Left forelimb (tissue), 1 donor: ENCODE measurements around the gene CCDC167.

Source experiments
- DNase-seq: peaks from one replicate; pipeline ENCODE4 v3.0.0-alpha.2; 2018; ENCODE audit warnings: low spot score

The CCDC167 gene

GRCh38 chr6:37530297-37530696, 30.6 kb upstream of the CCDC167 start:
- no peak for DNase-seq

- DNase-seq = no peak
Observed at GRCh38 chr6:37528541-37528940, 28.8 kb upstream of the CCDC167 start.

- no peak for DNase-seq
Observed at GRCh38 chr6:37525460-37526357, 26.0 kb upstream of the CCDC167 start.

- no peak for DNase-seq
Observed at GRCh38 chr6:37524970-37525318, 25.3 kb upstream of the CCDC167 start.

GRCh38 chr6:37524025-37524969, 24.6 kb upstream of the CCDC167 start:
- no peak for DNase-seq

- no peak for DNase-seq
Observed at GRCh38 chr6:37523412-37523811, 23.7 kb upstream of the CCDC167 start.

- no peak for DNase-seq
Observed at GRCh38 chr6:37522836-37523235, 23.1 kb upstream of the CCDC167 start.

- no peak for DNase-seq
Observed at GRCh38 chr6:37521674-37522073, 22.0 kb upstream of the CCDC167 start.

- no peak for DNase-seq
Observed at GRCh38 chr6:37520926-37521325, 21.2 kb upstream of the CCDC167 start.

GRCh38 chr6:37519461-37519860, 19.8 kb upstream of the CCDC167 start:
- no peak for DNase-seq

GRCh38 chr6:37518116-37518515, 18.4 kb upstream of the CCDC167 start:
- DNase-seq = no peak

GRCh38 chr6:37517411-37517812, 17.7 kb upstream of the CCDC167 start:
- DNase-seq = no peak

- DNase-seq = no peak
Observed at GRCh38 chr6:37516920-37517405, 17.3 kb upstream of the CCDC167 start.

- DNase-seq = no peak
Observed at GRCh38 chr6:37516076-37516919, 16.6 kb upstream of the CCDC167 start.

- no peak for DNase-seq
Observed at GRCh38 chr6:37515712-37516075, 16.0 kb upstream of the CCDC167 start.

- no peak for DNase-seq
Observed at GRCh38 chr6:37514837-37515236, 15.1 kb upstream of the CCDC167 start.

- no peak for DNase-seq
Observed at GRCh38 chr6:37514321-37514771, 14.7 kb upstream of the CCDC167 start.

- DNase-seq = no peak
Observed at GRCh38 chr6:37513576-37513975, 13.9 kb upstream of the CCDC167 start.

- DNase-seq = no peak
Observed at GRCh38 chr6:37513155-37513554, 13.5 kb upstream of the CCDC167 start.

GRCh38 chr6:37512400-37513011, 12.8 kb upstream of the CCDC167 start:
- no peak for DNase-seq

GRCh38 chr6:37511910-37512399, 12.3 kb upstream of the CCDC167 start:
- DNase-seq = no peak
